Measurements from ENCODE around the gene FAM107B.
A peak's percentile ranks its signal among the peaks of the same experiment; 100 is the strongest.

Gene FAM107B

GRCh38 chr10:14617852-14618251 lies 156.8 kb downstream of the FAM107B start:
- DNase-seq, result no peak

DNA sequence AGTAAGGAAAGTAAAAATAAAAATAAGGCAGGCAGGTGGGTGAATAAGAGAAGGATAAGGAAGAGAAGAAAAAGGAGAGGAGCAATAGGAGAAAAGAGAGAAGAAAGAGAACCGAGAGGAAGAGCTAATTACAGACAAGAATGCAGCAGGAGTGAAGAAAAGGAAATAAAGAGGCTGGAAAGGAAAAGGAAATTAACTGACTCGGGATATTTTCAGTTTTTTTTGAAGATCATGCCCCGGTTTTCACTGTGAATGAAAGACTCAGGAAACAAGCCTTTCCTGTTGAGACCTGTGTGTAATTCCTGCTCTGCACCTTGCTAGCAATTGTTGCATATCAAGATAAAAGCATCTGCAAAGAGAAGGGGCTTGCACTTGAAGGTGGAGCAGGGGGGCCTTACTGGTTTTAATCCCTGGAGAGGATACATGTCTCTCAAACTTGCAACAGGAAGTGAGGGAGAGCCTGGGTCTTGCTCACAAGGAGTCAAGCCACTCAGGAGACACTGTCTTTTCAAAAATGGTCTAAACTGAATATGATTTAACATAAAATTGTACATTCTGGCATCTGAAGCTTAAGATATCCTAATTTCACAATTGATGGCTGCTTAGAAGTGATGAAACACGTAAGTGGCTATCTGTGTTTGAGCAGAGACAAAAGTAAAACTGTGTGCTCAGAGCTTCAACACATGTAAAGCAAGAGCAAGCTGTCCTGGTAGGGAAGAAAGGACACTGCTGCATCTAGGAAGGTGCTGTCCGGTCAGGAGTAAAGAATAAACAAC lies 157.6 kb downstream of the FAM107B start:
- no peak for DNase-seq

DNA sequence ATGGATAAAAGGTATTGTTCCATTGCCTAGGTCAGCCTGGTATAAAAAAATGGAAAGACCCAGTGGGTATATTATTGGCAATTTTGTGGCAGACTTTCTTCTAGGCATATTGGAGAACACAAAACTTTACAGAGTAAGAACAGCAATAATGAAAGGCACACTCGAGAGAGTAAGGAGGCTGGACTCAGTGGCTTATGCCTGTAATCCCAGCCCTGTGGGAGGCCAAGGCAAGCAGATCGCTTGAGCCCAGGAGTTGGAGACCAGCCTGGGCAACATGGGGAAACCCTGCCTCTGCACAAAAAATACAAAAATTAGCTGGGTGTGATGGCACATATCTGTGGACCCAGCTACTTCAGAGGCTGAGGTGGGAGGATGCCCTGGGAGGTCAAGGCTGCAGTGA lies 158.2 kb downstream of the FAM107B start:
- DNase-seq, result no peak

DNA sequence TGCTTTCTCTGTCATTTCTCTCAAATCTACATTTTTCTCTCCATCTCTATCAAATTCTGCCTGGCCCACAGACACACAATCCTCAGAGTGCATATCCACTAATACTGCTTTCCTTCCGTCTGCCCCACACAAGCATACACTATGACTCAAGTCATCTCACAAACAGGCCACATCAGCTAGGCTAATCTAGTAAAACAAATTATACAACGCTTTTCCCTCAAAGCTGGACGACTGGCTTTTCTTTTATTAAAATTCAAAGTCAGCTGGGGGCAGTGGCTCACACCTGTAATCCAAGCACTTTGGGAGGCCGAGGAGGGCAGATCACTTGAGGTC lies 161.1 kb downstream of the FAM107B start:
- no peak for DNase-seq

DNA sequence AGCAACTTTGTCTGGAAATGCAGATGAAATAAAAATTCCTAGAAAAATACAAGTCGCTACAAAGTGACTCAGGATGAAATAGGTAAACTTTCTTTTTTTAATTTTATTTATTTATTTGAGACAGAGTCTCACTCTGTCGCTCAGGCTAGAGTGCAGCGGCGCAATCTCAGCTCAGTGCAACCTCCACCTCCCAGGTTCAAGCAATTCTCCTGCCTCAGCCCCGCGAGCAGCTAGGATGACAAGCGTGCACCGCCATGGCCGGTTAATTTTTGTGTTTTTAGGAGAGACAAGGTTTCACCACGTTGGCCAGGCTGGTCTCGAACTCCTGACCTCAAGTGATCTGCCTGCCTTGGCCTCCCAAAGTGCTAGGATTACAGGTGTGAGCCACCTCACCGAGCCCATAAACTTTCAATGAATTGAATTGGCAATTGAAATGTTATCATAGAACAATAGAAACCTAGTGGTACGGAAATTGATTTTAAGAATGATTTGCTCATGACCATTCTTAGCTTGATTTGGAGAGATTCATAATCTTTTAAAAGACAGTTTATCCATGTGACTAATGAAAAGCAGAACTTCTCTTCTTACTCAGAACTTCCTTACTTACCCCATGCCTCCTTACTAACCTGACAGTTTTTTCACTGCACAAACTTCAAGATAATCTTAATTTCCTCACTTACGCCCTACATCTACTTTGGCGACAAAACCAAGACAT lies 161.7 kb downstream of the FAM107B start:
- DNase-seq, result no peak

DNA sequence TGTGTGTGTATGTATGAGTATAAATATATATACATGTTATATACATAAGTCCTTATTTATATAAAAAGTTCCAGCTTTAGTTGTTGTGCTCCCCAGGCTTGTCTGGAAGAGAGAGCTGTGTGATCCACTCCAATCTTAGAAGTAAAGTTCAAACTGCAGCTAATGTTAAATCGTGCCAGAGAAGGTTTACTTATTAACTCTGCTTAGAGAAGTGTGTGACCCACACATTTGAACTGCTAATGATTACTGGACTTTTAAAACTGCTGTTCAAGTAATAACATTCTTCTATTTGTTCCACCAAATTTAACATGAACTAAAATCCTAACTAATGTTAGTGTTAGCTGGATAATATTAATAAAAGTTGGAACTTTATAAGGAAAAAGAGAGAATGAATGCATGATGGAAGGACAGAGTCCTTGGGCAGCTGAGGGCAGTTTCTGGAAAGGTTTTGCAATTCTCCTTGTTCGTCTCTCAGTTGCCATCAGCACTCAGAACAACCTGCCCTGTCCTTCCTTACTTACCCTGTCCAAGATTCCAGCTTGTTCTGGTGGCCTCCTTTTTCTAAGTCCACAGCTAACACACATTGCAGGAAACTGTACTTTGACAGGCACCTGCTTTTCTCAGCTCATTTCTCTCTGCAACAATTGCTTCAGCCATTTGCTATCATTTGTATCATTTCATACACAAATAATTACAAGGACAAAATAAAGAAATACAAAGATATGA lies 162.6 kb downstream of the FAM107B start:
- DNase-seq, result no peak

DNA sequence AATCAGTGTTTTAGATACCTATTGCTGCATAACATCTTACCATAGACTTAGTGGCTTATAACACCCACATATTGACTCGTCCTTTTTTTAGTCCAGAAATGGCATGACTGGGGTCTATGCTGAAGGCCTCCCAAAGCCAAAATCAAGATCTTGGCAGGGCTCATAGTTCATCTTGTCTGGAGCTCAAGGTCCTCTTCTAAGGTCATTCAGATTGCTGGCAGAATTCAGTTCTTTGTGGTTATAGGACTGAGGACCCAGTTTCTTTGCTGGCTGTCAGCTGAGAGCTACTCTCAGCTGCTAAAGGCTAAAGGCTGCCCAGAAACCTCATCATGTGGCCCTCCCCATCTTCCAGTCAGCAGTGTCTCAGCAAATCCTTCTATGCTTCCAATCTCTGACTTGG lies 165.5 kb downstream of the FAM107B start:
- DNase-seq, result no peak

DNA sequence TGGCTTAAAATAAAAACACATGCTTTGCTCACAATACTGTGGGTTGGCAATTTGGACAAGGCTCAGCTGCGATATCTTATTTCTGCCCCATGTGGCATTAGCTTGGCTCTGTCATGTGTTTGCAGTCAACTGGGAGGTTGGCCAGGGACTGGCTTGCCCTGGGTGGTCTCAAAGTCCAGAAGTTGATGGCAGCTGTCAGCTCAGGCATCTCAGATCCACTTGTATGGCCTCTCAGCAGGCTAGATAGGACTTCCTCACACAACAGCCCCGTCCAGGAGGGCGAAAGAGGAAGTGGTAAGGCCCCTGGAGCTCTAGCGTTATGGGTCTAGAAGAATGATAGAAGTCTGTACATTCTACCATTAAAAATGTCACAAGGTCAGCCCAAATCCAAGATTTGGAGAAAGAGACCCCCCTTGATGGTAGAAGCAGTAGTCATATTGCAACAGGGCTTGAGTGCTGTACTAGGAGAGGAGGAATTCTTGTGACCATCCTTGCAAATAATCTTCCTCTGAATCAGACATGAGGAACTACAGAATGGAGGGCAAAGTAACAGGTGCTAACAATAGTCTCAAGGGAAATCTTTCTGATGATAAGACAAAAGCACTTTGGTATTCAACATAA lies 166.2 kb downstream of the FAM107B start:
- no peak for DNase-seq

GRCh38 chr10:14606633-14607032 lies 168.1 kb downstream of the FAM107B start:
- DNase-seq, result no peak

- no peak for DNase-seq
These were observed 169.3 kb downstream of the FAM107B start for GRCh38 chr10:14605231-14605925.

GRCh38 chr10:14604181-14605142 lies 170.2 kb downstream of the FAM107B start:
- peak; percentile 20 for DNase-seq

DNA sequence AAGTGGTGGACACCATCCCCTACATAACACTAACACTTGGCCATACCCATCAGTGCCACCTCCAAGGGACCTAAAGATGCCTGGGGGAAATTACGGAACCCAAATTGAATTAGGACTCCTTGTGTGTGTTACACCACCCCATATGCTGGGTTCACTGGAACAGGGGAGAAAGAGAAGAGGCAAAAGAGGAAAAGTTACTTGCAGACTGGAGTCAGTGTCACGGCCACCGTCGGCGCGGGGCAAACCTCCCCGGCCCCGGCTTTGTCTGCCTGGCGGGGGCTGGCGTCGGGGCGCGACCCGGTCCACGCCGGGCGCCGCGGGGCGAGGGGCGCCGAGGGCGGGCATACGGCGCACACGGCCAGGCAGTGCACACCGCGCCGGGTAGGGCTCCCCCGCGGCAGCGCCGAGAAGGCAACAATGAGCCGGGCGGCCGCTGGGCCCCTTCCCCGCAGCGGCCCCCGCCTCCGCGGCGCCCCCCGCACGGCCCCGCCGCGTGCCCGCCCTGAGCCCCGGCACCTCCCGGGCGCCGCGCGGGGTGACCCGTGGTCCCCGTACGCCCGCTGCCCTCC lies 171.1 kb downstream of the FAM107B start:
- DNase-seq, result no peak

DNA sequence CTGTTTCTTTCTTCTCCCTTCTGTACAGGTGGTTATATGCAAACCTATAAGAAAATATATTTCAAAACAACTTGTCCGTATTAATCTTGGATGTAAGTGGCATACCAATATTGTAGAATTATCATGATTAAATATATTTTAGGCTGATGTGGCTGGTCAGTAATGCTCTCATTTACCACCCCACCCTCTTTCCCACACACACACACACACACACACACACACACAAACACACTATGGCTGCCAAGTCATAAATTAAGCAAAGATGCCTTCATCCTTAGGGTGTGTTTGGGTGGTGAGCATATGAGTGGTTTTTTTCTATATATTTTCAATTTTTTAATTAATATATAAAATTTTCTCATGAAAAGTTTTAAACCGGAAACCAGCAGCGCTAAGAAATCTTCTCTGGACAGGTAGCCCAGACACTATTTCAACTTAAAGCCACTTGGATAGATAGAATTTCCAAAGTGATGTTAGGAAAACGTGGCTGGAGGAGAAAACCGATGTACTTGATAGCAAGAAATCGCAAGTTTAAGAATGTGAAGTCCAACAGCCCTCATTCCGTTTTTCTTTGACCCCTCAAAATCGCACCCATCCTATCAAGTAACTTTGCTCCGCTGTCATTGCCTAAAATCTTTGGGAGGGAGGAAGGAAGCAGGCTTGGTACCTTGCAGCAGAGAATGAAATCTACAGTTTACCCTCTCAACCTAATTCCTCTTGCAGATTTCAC lies 171.7 kb downstream of the FAM107B start:
- DNase-seq, result no peak

DNA sequence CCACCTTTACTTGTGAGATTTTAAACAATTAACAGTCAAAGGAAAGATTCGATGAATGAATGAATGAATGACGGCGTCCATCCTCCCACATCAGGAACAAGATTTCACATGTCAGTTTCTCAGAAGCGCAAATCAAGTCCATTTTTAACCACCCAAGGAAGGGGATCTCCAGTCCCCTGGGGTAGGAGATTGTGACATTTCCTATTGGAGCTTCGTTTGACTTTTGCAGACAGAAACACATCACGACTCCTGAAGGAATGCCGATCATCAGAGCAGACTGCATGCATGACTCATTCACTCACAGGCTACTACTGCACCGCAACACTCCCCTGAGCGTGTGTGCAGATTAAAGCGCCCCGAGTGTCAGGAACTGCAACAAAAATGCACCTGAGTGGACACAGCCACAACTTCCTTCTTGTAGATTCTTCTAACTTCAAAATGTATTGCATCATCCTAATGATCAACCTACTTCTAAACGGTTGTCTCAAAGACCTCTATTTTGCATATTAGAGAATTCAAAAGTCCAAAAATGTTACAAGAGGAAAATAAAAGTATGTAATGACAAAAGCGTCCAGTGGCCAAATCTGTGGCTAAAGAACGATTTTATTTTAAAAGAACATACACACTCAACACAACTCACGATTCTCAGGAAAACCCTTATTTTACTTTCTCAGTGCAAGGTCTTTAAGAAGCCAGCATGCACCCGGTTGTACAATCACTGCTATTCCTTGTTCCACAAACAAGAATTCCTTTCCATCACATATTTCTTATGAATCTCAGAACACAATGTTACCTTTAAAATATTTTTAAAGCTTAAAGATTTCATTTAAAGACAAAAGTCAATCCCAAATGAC lies 172.6 kb downstream of the FAM107B start:
- DNase-seq, result no peak

- DNase-seq, result no peak
These were observed 173.4 kb downstream of the FAM107B start for GRCh38 chr10:14601326-14601725.

- DNase-seq, result no peak
These were observed 174.6 kb downstream of the FAM107B start for GRCh38 chr10:14600065-14600464.

DNA sequence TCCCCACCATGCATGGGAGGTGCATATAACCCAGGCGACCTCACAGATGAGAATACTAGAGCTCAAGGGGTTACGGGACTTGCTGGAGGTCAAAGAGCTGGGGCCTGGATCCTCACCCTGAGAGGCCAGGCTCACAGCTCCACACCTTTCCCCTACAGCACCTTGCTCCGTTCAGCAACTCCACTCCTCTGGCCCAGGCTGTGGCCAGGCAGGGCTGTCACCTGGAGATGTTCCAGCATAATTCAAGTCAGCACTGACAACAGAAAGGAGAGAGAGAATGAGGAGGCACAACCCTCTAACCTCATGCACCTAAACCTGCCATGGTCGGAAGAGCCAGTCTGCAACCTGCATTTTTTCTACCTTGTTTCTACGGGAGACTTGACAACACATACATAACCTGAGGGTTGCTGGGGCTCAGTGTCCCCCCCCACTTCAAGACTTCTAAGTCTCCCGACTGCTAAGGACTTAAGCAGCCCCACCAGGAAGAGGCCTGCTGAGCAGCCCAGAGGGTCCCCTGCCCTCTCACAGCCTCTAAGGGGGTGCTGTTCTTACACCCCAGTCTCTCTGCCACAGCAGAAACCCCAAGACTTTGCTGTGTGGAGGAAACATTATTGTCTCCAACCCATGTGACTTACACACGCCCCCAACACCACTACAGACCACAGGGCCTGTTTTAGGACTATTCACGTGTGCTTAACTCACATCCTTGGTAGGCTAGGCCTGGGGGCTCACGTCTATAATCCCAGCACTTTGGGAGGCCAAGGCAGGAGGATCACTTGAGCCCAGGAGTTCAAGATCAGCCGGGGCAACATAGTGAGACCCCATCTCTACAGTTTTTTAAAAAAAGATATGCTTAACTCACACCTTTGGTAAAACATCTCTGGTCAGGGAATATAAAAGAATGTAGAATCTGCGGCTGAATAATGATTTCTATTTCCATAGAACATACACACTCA lies 175.6 kb downstream of the FAM107B start:
- DNase-seq, result no peak

- DNase-seq, result no peak
These were observed 179.0 kb downstream of the FAM107B start for GRCh38 chr10:14595526-14596182.
